HG03108 (cell line): Measurements from ENCODE around the gene IL18BP.
A peak's percentile ranks its signal among the peaks of the same experiment; 100 is the strongest.

Source experiments
- ATAC-seq: cut with Tn5 transposase; IDR thresholded peaks from one replicate; pipeline ENCODE4 v1.9.1; 2021; ENCODE audit warnings: moderate library complexity; ENCODE audit not compliant: unreplicated experiment

The IL18BP gene

GRCh38 chr11:71998649-71999310 lies at the start of gene IL18BP:
Gene IL18BP (plus strand): TSS chr11:71998909. CDS start chr11:71999985, 1,076 bp downstream.
- ATAC-seq = no peak

- no peak for ATAC-seq
Measured at GRCh38 chr11:71949034-71949433, 49.7 kb upstream of the IL18BP start.

DNA sequence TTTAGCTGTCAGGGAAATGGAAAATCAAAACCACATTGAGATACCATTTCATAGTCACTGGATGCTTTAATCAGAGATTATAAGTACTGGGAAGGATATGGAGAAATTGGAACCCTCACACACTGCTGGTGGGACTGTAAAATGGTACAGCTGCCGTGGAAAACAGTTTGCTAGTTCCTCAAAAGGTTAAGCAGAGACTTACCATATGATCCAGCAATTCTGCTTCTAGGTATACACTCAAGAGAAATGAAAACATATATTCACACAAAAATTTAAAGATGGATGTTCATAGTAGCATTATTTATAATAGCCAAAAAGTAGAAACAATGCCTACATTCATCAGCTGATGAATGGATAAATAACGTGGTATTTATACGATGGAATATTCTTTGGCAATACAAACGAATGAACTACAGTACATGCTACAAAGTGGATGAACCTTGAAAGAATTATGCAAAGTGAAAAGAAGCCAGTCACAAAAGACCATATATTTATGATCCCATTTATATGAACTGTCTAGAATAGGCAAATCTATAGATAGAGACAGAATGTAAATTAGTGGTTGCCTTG lies 46.9 kb upstream of the IL18BP start:
- no peak for ATAC-seq

DNA sequence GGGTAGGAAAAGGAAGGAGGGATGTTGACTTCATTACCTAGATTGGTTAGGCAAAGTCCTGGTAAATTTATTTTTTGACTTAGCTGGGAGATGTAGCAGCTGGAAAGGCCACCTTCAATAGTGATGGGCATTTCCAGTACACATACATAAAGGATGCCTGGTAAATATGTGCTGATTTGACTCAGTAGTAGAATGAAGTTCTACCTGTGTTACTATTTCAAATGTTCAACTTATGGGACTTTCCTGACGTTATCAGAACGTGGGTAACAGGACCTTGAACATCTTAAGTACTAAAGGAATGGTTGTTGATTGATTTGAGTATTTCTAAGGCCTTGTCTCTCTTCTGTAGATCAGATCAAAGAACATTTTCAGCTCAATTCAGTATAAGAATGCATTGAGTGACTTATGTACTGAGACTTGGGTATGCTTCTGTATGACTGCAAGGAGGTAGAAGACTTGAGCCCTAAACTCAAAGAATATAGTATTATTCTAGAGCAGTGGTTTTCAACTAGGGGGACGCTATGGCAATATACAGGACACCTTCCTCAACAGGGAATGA lies 42.7 kb upstream of the IL18BP start:
- ATAC-seq = no peak

- peak; percentile 60 for ATAC-seq
Measured at GRCh38 chr11:71962428-71963038, 36.2 kb upstream of the IL18BP start.

DNA sequence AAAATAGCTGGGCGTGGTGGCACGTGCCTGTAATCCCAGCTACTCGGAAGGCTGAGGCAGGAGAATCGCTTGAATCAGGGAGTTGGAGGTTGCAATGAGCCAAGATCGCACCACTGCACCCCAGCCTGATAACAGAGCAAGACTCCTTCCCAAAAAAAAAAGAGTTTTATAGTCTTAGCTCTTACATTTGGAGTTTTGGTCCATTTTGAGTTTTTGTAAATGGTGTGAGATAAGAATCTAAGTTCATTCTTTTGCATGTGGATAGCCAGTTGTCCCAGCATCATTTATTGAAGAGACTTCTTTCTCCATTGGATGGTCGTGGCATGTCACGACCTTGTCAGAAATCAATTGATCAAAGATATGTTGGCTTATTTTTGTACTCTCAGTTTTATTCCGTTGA lies 35.2 kb upstream of the IL18BP start:
- ATAC-seq = no peak

- ATAC-seq = no peak
Measured at GRCh38 chr11:71964641-71965040, 34.1 kb upstream of the IL18BP start.

DNA sequence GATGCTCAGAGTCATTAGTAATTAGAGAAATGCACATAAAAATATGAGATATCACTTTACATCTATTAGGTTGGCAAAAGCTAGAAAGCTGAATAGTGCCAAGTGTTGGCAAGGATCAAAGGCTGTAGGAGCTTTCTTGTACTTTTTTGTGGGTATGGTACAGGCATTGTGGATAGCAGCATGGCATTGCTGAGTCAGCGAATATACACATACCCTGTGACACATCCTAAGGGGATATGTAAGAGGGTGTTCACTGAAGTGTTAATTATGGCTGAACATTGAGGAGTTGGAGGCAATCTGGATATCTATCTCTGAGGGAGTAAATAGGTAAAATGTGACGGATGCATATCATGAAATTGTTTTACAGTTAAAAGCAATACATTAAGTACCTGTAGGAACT lies 27.0 kb upstream of the IL18BP start:
- no peak for ATAC-seq

- ATAC-seq = no peak
Measured at GRCh38 chr11:71976551-71976950, 22.2 kb upstream of the IL18BP start.

- no peak for ATAC-seq
Measured at GRCh38 chr11:71977090-71977489, 21.6 kb upstream of the IL18BP start.

- ATAC-seq = no peak
Measured at GRCh38 chr11:71977743-71978418, 20.8 kb upstream of the IL18BP start.

- no peak for ATAC-seq
Measured at GRCh38 chr11:71979094-71979493, 19.6 kb upstream of the IL18BP start.

DNA sequence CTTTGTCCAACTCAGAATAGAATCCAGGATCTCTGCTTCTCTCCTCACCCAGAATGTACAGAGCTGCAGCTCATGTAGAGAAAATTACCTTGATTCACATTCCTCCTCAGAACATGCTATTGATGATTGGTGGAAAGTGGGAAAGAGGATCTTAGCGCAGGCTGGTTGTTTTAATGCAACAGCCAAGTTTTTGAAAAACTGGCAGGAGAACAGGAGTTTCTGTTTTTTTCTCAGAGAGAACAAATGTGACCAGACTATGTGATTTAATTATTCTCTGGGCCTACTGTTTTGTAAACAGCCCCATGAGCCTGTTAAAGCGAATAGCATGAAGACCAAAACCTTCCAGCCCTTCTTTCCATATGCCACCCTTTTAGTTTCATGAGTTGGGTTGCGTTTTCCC lies 19.1 kb upstream of the IL18BP start:
- ATAC-seq = no peak

GRCh38 chr11:71986131-71986530 lies 12.6 kb upstream of the IL18BP start:
- no peak for ATAC-seq

- no peak for ATAC-seq
Measured at GRCh38 chr11:71987521-71987920, 11.2 kb upstream of the IL18BP start.

DNA sequence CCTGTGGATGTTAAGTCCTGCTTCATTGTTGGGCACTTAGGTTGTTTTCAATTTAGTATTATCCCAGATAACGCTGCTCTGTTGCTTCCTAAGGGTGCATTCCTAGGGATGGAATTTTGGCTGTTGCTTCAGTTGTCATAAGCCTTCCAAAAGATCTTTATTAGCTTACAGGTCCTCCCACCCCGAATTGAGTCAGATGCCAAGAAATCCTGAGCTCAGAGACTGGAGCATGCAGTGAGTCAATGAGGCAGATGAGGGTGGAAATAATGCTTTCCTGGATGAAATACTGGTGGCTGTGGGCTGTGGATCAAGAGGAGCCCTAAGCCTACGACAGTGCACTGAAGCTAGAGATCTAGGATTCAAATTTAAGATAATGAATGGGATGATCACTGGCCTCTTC lies 10.7 kb upstream of the IL18BP start:
- ATAC-seq = no peak

DNA sequence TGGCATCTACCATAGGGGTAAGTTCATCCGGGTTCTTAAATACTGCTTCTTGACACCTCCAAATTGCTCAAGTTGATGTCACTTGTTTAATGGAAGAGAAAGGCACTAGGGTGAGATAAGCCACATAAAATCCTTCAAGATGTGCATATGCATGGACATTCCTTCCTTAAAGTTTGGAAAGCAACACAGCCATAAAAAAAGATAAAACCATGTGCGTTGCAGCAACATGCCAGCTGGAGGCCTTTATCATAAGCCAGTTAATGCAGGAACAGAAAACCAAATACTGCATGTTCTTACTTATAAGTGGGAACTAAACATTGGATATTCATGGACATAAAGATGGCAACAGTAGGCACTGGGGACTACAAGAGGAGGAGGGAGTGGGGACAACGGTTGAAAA lies 8.0 kb upstream of the IL18BP start:
- ATAC-seq = no peak

GRCh38 chr11:71991494-71991893 lies 7.2 kb upstream of the IL18BP start:
- peak; percentile 55 for ATAC-seq

GRCh38 chr11:71992136-71992730 lies 6.5 kb upstream of the IL18BP start:
- ATAC-seq = no peak

GRCh38 chr11:71994786-71995185 lies 3.9 kb upstream of the IL18BP start:
- ATAC-seq = no peak

GRCh38 chr11:71995726-71996291 lies 2.9 kb upstream of the IL18BP start:
- no peak for ATAC-seq
